Fibroblast of skin of abdomen (primary cell): ENCODE results near the gene KIFAP3.
"Not testable (repeated sequence)": the region's sequence is repeated elsewhere in the genome, so short reads cannot be mapped to it uniquely, and the experiment has no call there.

ENCODE experiments used
- DNase-seq: peaks from one replicate; pipeline ENCODE4 v3.0.0-alpha.2; 2013

Gene KIFAP3

GRCh38 chr1:169886422-169886821 lies 188.1 kb downstream of the KIFAP3 start:
- DNase-seq: no peak

GRCh38 chr1:169885207-169885606 lies 189.3 kb downstream of the KIFAP3 start:
- peak; percentile 20 for DNase-seq

GRCh38 chr1:169884634-169885033 lies 189.9 kb downstream of the KIFAP3 start:
- DNase-seq: no peak

GRCh38 chr1:169882039-169882511 lies 192.4 kb downstream of the KIFAP3 start:
- no peak for DNase-seq

GRCh38 chr1:169879034-169879840 lies 195.3 kb downstream of the KIFAP3 start:
- peak; percentile 49 for DNase-seq

GRCh38 chr1:169878498-169878897 lies 196.0 kb downstream of the KIFAP3 start:
- no peak for DNase-seq

GRCh38 chr1:169877800-169878491 lies 196.5 kb downstream of the KIFAP3 start:
- DNase-seq: peak; percentile 86

GRCh38 chr1:169874229-169874628 lies 200.3 kb downstream of the KIFAP3 start:
- DNase-seq: peak; percentile 91

GRCh38 chr1:169873582-169874199 lies 200.8 kb downstream of the KIFAP3 start:
- peak; percentile 52 for DNase-seq

GRCh38 chr1:169872906-169873305 lies 201.6 kb downstream of the KIFAP3 start:
- peak; percentile 70 for DNase-seq

- DNase-seq: not testable (repeated sequence)
These were observed 202.5 kb downstream of the KIFAP3 start for GRCh38 chr1:169871988-169872387.
